Activated T-cell treated with anti-CD3 and anti-CD28 coated beads, Interleukin-2, amount 50 U/mL, for 24 hours (primary cell): ENCODE measurements around the gene COL7A1.

Experiments used
- DNase-seq: peaks from one replicate; pipeline ENCODE4 v3.0.0-alpha.2; 2020
- H3K27ac Mint-ChIP-seq: 2 replicates; pipeline ENCODE4 v1.8.0; 2020; ENCODE audit warnings: mild to moderate bottlenecking, mixed read lengths
- H3K27me3 Mint-ChIP-seq: 2 replicates; pipeline ENCODE4 v1.8.0; 2020; ENCODE audit warnings: mixed read lengths
- H3K36me3 Mint-ChIP-seq: 2 replicates; pipeline ENCODE4 v1.8.0; 2020; ENCODE audit warnings: low read depth, mixed read lengths
- H3K4me1 Mint-ChIP-seq: 2 replicates; pipeline ENCODE4 v1.8.0; 2020; ENCODE audit warnings: low read depth, mixed read lengths
- H3K4me3 Mint-ChIP-seq: 2 replicates; pipeline ENCODE4 v1.8.0; 2020; ENCODE audit warnings: mild to moderate bottlenecking, moderate library complexity, mixed read lengths
- H3K9me3 Mint-ChIP-seq: 2 replicates; pipeline ENCODE4 v1.8.0; 2020; ENCODE audit warnings: mixed read lengths

Gene COL7A1

DNA sequence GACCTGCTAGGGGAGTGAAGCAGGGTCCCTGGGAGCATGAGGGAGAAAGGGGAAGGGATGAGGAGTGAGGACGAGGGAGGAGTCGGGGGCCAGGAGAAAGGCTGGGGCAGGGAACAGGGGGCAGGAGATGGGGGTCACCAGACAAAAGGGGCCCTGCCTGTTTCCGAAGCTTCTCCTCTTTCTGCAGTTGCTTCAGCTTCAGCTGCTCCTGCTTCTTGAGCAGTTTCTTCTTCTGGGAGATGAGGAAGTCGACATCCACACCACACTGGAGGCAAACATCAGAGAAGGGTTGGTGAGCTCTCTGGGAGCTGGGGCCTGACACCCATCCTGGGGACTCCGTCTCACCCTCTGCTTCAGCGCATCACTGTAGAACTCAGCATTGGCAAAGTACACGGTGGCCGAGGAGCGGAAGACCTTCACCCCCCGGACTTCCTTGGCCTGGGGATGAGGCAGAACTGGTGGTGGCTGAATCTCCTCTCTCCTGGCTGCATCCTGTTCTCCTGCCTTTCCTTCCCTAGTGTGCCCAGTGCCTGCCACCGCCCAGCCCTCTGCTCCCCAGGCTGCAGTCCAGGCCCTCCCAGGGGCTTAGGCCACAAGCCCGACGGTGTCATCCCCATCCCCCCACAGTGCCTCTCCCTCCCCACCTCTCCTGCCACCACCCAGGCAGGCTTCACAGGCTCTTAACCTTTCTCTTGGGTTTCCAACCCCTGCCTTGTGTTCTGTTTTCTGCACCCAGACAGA is 33.3 kb upstream of the COL7A1 start:
- Mint-ChIP-seq H3K27me3 (no peaks in the 10 kb centered on the region), H3K4me1 (peaks cover 11% of the 10 kb centered on the region), H3K4me3 (no peak overlapping the region), H3K36me3 (peaks cover 84% of the 10 kb centered on the region), H3K9me3 (no peaks in the 10 kb centered on the region), H3K27ac (no peak overlapping the region)
- no peak for DNase-seq

- no peaks in the 10 kb centered on the region for H3K9me3 Mint-ChIP-seq
Measured at GRCh38 chr3:48625600-48625999, 30.5 kb upstream of the COL7A1 start.

DNA sequence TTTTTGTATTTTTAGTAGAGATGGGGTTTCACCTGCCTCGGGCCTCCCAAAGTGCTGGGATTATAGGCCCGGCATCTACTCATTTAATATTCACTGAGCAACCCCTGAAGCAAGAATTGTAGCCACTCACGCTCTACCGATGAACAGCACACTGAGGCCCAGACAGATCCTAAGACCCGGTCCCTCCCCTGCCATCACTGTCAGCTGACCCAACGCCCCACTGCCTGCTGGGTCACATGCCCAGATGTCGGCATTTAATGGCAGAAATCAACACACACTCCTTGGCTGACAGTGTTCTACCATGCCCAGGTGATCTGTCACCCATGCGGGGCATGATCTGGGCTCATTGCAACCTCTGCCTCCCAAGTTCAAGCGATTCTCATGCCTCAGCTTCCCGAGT is 29.6 kb upstream of the COL7A1 start:
- no peaks in the 10 kb centered on the region for H3K9me3 Mint-ChIP-seq
- H3K27ac Mint-ChIP-seq: no peak overlapping the region
- DNase-seq: no peak
- peaks cover 10% of the 10 kb centered on the region for H3K4me1 Mint-ChIP-seq
- no peak overlapping the region for H3K4me3 Mint-ChIP-seq
- H3K27me3 Mint-ChIP-seq: no peaks in the 10 kb centered on the region
- H3K36me3 Mint-ChIP-seq: peaks cover 52% of the 10 kb centered on the region

More at GRCh38 chr3:48625600-48625999, 30.5 kb upstream of the COL7A1 start:
- peaks cover 10% of the 10 kb centered on the region for H3K4me1 Mint-ChIP-seq
- peaks cover 60% of the 10 kb centered on the region for H3K36me3 Mint-ChIP-seq
- no peak overlapping the region for H3K4me3 Mint-ChIP-seq
- no peaks in the 10 kb centered on the region for H3K27me3 Mint-ChIP-seq
- no peak overlapping the region for H3K27ac Mint-ChIP-seq
- no peak for DNase-seq

- DNase-seq: no peak
- Mint-ChIP-seq H3K27ac (peak overlapping the region; percentile 22), H3K4me1 (peaks cover 10% of the 10 kb centered on the region)
Measured at GRCh38 chr3:48623851-48624547, 28.9 kb upstream of the COL7A1 start.

GRCh38 chr3:48621461-48621869 is 26.3 kb upstream of the COL7A1 start, which contains the start of gene TMEM89:
Gene TMEM89 (minus strand): TSS chr3:48621769. CDS start chr3:48621756, 13 bp downstream.
- no peaks in the 10 kb centered on the region for H3K27me3 Mint-ChIP-seq
- H3K27ac Mint-ChIP-seq: no peak within 1 kb of the TSS
- H3K9me3 Mint-ChIP-seq: peaks cover 16% of the 10 kb centered on the region
- H3K4me1 Mint-ChIP-seq: peaks cover 10% of the 10 kb centered on the region
- no peak for DNase-seq
- peaks cover 34% of the 10 kb centered on the region for H3K36me3 Mint-ChIP-seq
- H3K4me3 Mint-ChIP-seq: no peak within 1 kb of the TSS

More at GRCh38 chr3:48623851-48624547, 28.9 kb upstream of the COL7A1 start:
- Mint-ChIP-seq H3K9me3 (no peaks in the 10 kb centered on the region), H3K4me3 (no peak overlapping the region), H3K27me3 (no peaks in the 10 kb centered on the region), H3K36me3 (peaks cover 44% of the 10 kb centered on the region)

- no peak for DNase-seq
- H3K27ac Mint-ChIP-seq: no peak overlapping the region
- peaks cover 16% of the 10 kb centered on the region for H3K4me1 Mint-ChIP-seq
- no peak overlapping the region for H3K4me3 Mint-ChIP-seq
- peaks cover 23% of the 10 kb centered on the region for H3K36me3 Mint-ChIP-seq
- H3K9me3 Mint-ChIP-seq: peaks cover 16% of the 10 kb centered on the region
- H3K27me3 Mint-ChIP-seq: no peaks in the 10 kb centered on the region
Measured at GRCh38 chr3:48619541-48620524, 24.7 kb upstream of the COL7A1 start.

DNA sequence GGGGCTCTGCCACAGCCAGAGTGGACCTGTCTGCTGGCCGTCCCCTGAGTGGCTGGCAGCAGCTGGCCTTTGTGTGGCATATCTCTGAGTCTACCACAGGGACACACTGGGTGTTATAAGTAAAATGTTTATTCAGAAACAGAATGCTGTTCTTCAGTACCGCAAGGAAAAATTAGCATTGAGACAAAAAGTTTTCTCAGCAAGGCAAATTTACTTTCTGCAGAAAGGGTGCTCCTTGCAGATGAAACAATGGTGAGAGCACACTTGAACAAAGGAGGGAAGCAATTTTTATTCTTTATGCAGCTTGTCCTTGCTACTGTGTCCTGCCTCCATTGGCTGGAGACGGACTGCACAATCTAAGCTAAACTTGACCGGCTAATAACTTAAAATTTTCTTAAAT is 22.4 kb upstream of the COL7A1 start:
- H3K4me1 Mint-ChIP-seq: peaks cover 19% of the 10 kb centered on the region
- H3K36me3 Mint-ChIP-seq: peaks cover 18% of the 10 kb centered on the region
- H3K4me3 Mint-ChIP-seq: no peak overlapping the region
- no peak overlapping the region for H3K27ac Mint-ChIP-seq
- H3K9me3 Mint-ChIP-seq: peaks cover 16% of the 10 kb centered on the region
- DNase-seq: no peak
- H3K27me3 Mint-ChIP-seq: no peaks in the 10 kb centered on the region

GRCh38 chr3:48614044-48614443 is 18.9 kb upstream of the COL7A1 start:
- Mint-ChIP-seq H3K9me3 (peaks cover 16% of the 10 kb centered on the region), H3K27me3 (no peaks in the 10 kb centered on the region), H3K4me1 (peaks cover 30% of the 10 kb centered on the region), H3K4me3 (peak overlapping the region; percentile 17), H3K27ac (peak overlapping the region; percentile 90), H3K36me3 (peaks cover 25% of the 10 kb centered on the region)
- no peak for DNase-seq

- Mint-ChIP-seq H3K4me3 (no peak overlapping the region), H3K27me3 (no peaks in the 10 kb centered on the region), H3K9me3 (peaks cover 4% of the 10 kb centered on the region), H3K27ac (peak overlapping the region; percentile 47), H3K36me3 (peaks cover 32% of the 10 kb centered on the region), H3K4me1 (peaks cover 42% of the 10 kb centered on the region)
- no peak for DNase-seq
Measured at GRCh38 chr3:48612309-48612708, 17.2 kb upstream of the COL7A1 start.

DNA sequence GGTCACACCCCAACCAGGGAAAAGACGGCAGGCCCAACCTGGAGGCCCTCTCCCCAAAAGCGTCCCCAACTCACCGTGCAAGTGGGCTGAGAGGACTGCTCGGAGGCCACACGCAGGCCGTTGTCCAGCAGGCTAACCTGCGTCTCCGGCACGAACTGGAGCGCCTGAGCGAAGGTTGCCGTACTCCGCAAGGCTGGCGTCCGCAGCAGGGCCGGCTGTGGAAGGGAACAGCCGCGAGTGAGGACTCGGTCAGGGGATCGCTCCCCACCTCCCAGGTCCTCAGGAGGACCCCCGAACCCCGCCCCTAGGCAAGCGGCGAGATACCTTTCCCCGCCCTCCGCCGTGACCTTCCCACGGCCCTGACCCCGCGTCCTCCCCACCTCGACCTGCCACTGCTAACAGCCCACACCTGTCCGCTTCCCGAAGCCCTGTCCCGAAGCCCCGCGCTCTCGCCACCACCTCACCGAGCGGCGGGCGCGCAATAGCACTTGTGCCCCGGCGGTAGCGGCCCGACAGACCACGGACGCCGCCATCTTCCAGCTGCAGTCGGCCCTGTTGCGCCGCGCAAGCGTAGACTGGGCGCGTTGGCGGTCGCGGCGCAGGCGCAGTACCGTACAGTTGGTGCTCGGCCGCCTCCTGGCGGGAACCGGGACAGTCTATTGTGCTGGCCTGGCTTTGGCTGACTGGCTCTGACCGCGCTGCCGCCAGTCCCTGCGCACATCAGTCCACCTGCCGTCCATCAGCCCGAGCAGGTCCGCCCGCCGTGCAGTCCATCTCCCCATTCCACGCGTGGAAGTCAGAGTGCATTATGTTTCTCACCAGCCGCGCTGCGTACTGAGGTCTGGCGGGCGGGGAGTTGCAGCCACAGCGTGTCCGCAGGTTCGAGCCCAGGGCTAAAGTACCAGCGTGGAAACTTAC is 14.2 kb upstream of the COL7A1 start, which contains the start of gene UQCRC1:
UQCRC1 (minus strand) TSS at position 559 of the 918 bp plus-strand sequence; CDS start at position 533, 26 bp downstream.
- H3K4me3 Mint-ChIP-seq: peak within 1 kb of the TSS; percentile 99
- H3K27me3 Mint-ChIP-seq: no peaks in the 10 kb centered on the region
- H3K4me1 Mint-ChIP-seq: peaks cover 35% of the 10 kb centered on the region
- peak; percentile 95 for DNase-seq
- H3K36me3 Mint-ChIP-seq: peaks cover 50% of the 10 kb centered on the region
- H3K27ac Mint-ChIP-seq: peak within 1 kb of the TSS; percentile 99
- no peaks in the 10 kb centered on the region for H3K9me3 Mint-ChIP-seq

DNA sequence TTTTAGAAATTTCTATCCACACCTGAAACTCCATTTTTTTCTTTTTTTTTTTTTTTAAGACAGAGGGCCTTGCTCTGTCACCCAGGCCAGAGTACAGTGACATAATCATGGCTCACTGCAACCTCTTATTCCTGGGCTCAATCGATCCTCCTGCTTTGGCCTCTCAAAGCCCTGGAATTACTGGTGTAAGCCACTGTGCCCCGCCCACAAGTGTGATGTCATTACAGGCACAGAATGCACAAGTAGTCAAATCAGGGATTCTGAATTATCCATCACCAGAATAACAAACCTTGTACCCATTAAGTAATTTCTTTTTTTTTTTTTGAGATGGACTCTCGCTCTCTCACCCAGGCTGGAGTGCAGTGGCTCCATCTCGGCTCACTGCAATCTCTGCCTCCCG is 12.4 kb upstream of the COL7A1 start:
- Mint-ChIP-seq H3K27ac (no peak overlapping the region), H3K4me1 (peaks cover 23% of the 10 kb centered on the region), H3K9me3 (no peaks in the 10 kb centered on the region), H3K36me3 (peaks cover 69% of the 10 kb centered on the region), H3K4me3 (peak overlapping the region; percentile 99), H3K27me3 (no peaks in the 10 kb centered on the region)
- DNase-seq: no peak

DNA sequence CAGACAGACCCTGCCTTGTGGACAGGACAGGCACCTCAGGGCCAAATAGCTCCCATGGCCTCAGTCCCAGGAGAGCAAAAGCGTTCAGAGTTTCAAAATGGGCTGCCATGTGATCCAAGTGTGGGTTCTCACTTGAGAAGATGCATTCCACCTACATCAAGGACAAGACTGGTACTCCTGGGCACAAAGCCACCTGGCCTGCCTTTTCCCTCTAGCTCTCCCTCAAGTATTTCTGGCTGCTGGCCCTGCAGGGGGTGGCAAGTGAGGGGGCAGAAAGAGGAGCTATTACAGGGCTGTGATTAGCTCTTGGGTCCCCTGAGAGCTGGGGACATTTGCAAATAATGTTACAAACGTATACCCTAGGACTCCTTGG is 6.5 kb upstream of the COL7A1 start:
- H3K27ac Mint-ChIP-seq: no peak overlapping the region
- no peaks in the 10 kb centered on the region for H3K9me3 Mint-ChIP-seq
- peaks cover under 1% of the 10 kb centered on the region for H3K4me1 Mint-ChIP-seq
- no peak for DNase-seq
- H3K27me3 Mint-ChIP-seq: no peaks in the 10 kb centered on the region
- H3K4me3 Mint-ChIP-seq: no peak overlapping the region
- H3K36me3 Mint-ChIP-seq: peaks cover 88% of the 10 kb centered on the region
